ENCODE measurements around the gene UQCRH. TPM values are rescaled to one million over a fixed set of nuclear protein-coding genes. Genes with fewer than 3 reads are reported as not detected.
"Not testable (repeated sequence)": the region's sequence is repeated elsewhere in the genome, so short reads cannot be mapped to it uniquely, and the experiment has no call there.

The UQCRH gene
- total RNA-seq, 1 experiment from 2014 or later, result 508 TPM

- H2BK120ac ChIP-seq (ENCODE audit: low read depth, low read length, poor library complexity, severe bottlenecking); H3K9me3 ChIP-seq (ENCODE audit: control insufficient read depth, low read depth, low read length); H2BK15ac ChIP-seq (ENCODE audit: low read depth, low read length); DNase-seq; H2BK20ac ChIP-seq (ENCODE audit: low read depth, low read length, poor library complexity, severe bottlenecking); H4K8ac ChIP-seq (replicated peaks; ENCODE audit: insufficient read length, low read depth, low read length); H3K27ac ChIP-seq (ENCODE audit: insufficient read length, low read depth, low read length); H2AFZ ChIP-seq (ENCODE audit: low read length); H3K14ac ChIP-seq (ENCODE audit: insufficient read depth, low read length); H3K27me3 Mint-ChIP-seq (ENCODE audit: low read depth); H3K27me3 ChIP-seq (ENCODE audit: insufficient read depth, low read length); H3K79me2 ChIP-seq (ENCODE audit: insufficient read depth, low read length); H4K20me1 ChIP-seq (ENCODE audit: control insufficient read depth, insufficient read depth, insufficient read length); H3K4me2 ChIP-seq (ENCODE audit: insufficient read depth, insufficient read length, low read length); H3K79me1 ChIP-seq (ENCODE audit: insufficient read depth, low read depth, low read length, poor library complexity, severe bottlenecking); H3K4me1 ChIP-seq (ENCODE audit: insufficient read depth, low read length); H3K4me3 Mint-ChIP-seq; H4K5ac ChIP-seq (ENCODE audit: insufficient read length, low read depth, low read length); H3K23me2 ChIP-seq (ENCODE audit: insufficient read length, low read depth, low read length, poor library complexity, severe bottlenecking); H3K9ac ChIP-seq (ENCODE audit: extremely low read depth, insufficient read length, low read length); H3K4ac ChIP-seq (ENCODE audit: low read depth, low read length); H4K91ac ChIP-seq (ENCODE audit: insufficient read length, low read depth, low read length); H2BK5ac ChIP-seq (ENCODE audit: insufficient read length, low read length); H3K18ac ChIP-seq (ENCODE audit: insufficient read length, low read depth, low read length); H2BK12ac ChIP-seq (ENCODE audit: insufficient read length, low read depth, low read length); H3T11ph ChIP-seq (ENCODE audit: low read length); H3K9me3 Mint-ChIP-seq; H3K23ac ChIP-seq (ENCODE audit: insufficient read length, low read depth, low read length); H3K36me3 Mint-ChIP-seq (ENCODE audit: insufficient read depth in 1 of 3, low read depth in 3 of 3); H2AK5ac ChIP-seq (ENCODE audit: insufficient read length, low read length); H3K56ac ChIP-seq (ENCODE audit: insufficient read length, low read depth, low read length): not testable (repeated sequence)
- WGBS (ENCODE audit: extremely low coverage, insufficient read length, low lambda C conversion rate), result no CpG with 5 or more reads among the region's 7 CpGs
- peaks cover 36 to 39% of the 10 kb centered on the region in 2 experiments for H3K4me1 Mint-ChIP-seq
- peak overlapping the region; percentile 23 to 77 (median 31); a peak in 3 of 7 replicates for H3K27ac Mint-ChIP-seq
Observed at GRCh38 chr1:46329807-46330206, 26.3 kb downstream of the UQCRH start.

- H3K79me1 ChIP-seq (ENCODE audit: insufficient read depth, low read depth, low read length, poor library complexity, severe bottlenecking); H4K91ac ChIP-seq (ENCODE audit: insufficient read length, low read depth, low read length); H3K9me3 ChIP-seq (ENCODE audit: control insufficient read depth, low read depth, low read length); H2BK5ac ChIP-seq (ENCODE audit: insufficient read length, low read length); H2BK20ac ChIP-seq (ENCODE audit: low read depth, low read length, poor library complexity, severe bottlenecking); H2AK5ac ChIP-seq (ENCODE audit: insufficient read length, low read length); H3K23me2 ChIP-seq (ENCODE audit: insufficient read length, low read depth, low read length, poor library complexity, severe bottlenecking); H3K9me3 Mint-ChIP-seq; H2BK120ac ChIP-seq (ENCODE audit: low read depth, low read length, poor library complexity, severe bottlenecking); H2AFZ ChIP-seq (ENCODE audit: low read length); H2BK12ac ChIP-seq (ENCODE audit: insufficient read length, low read depth, low read length); H3K79me2 ChIP-seq (ENCODE audit: insufficient read depth, low read length); H4K8ac ChIP-seq (replicated peaks; ENCODE audit: insufficient read length, low read depth, low read length); H3K14ac ChIP-seq (ENCODE audit: insufficient read depth, low read length); DNase-seq; H2BK15ac ChIP-seq (ENCODE audit: low read depth, low read length); H3K36me3 Mint-ChIP-seq (ENCODE audit: insufficient read depth in 1 of 3, low read depth in 3 of 3); H3K4me1 ChIP-seq (ENCODE audit: insufficient read depth, low read length); H3K27me3 ChIP-seq (ENCODE audit: insufficient read depth, low read length); H3K18ac ChIP-seq (ENCODE audit: insufficient read length, low read depth, low read length); H3T11ph ChIP-seq (ENCODE audit: low read length); H3K56ac ChIP-seq (ENCODE audit: insufficient read length, low read depth, low read length); H3K27me3 Mint-ChIP-seq (ENCODE audit: low read depth); H4K20me1 ChIP-seq (ENCODE audit: control insufficient read depth, insufficient read depth, insufficient read length); H3K9ac ChIP-seq (ENCODE audit: extremely low read depth, insufficient read length, low read length); H3K4ac ChIP-seq (ENCODE audit: low read depth, low read length); H3K27ac ChIP-seq (ENCODE audit: insufficient read length, low read depth, low read length); H3K23ac ChIP-seq (ENCODE audit: insufficient read length, low read depth, low read length); H4K5ac ChIP-seq (ENCODE audit: insufficient read length, low read depth, low read length); H3K4me2 ChIP-seq (ENCODE audit: insufficient read depth, insufficient read length, low read length): not testable (repeated sequence)
- Mint-ChIP-seq H3K4me3 (0 out of 5 replicates have a peak overlapping the region, but pooled peaks of 1 of the 2 experiments have one; percentile 5), H3K27ac (peak overlapping the region in 2 of 3 experiments; percentile 14 to 23; a peak in 2 of 7 replicates), H3K4me1 (peaks cover 36 to 39% of the 10 kb centered on the region in 2 experiments)
- no CpG with 5 or more reads among the region's 2 CpGs for WGBS (ENCODE audit: extremely low coverage, insufficient read length, low lambda C conversion rate)
Observed at GRCh38 chr1:46330381-46330780, 26.9 kb downstream of the UQCRH start.
